K562 (cell line): ENCODE data around the gene AVPI1. TPM values are rescaled to one million over a fixed set of nuclear protein-coding genes. Genes with fewer than 3 reads are reported as not detected.

Experiments
- BACH1 ChIP-seq: fragments of 200-800 bp; sonication (Bioruptor generic); IDR thresholded peaks from 2 replicates; pipeline ENCODE4 v1.6.1; 2016; ENCODE audit warnings: missing genetic modification characterization, missing compliant biosample characterization
- BMI1 ChIP-seq: fragments of 150-350 bp; IDR thresholded peaks from 2 replicates; pipeline ENCODE4 v1.6.1; 2014; ENCODE audit warnings: low read length
- BRD9 ChIP-seq: fragments of 450-650 bp; IDR thresholded peaks from 2 replicates; pipeline ENCODE4 v1.6.1; 2018; ENCODE audit warnings: low read depth; ENCODE audit not compliant: partially characterized antibody
- FOXJ3 ChIP-seq: sonication (generic); formaldehyde crosslinking; IDR thresholded peaks from 2 replicates; pipeline ENCODE4 v1.4.0; 2020; ENCODE audit warnings: mild to moderate bottlenecking, missing genetic modification reagents
- HDAC1 ChIP-seq, 2 experiments: fragments of 450-650 bp; IDR thresholded peaks; 2 replicates each; pipeline ENCODE4 v1.6.1; 2016 to 2017; ENCODE audit warnings: inconsistent platforms in 1 of 2, mild to moderate bottlenecking in 1 of 2, moderate library complexity in 1 of 2
- KDM2B ChIP-seq: fragments of 250-450 bp; sonication (Bioruptor Pico); IDR thresholded peaks from 2 replicates; pipeline ENCODE4 v1.8.0; 2021; ENCODE audit warnings: mild to moderate bottlenecking, moderate library complexity
- KHSRP ChIP-seq: fragments of 450-650 bp; IDR thresholded peaks from 2 replicates; pipeline ENCODE4 v1.6.1; 2017
- NCOR1 ChIP-seq: fragments of 450-650 bp; IDR thresholded peaks from 2 replicates; pipeline ENCODE4 v1.6.1; 2016; ENCODE audit warnings: mild to moderate bottlenecking, moderate library complexity
- NUFIP1 ChIP-seq: fragments of 450-650 bp; IDR thresholded peaks from 2 replicates; pipeline ENCODE4 v1.6.1; 2018; ENCODE audit not compliant: partially characterized antibody
- RBM22 ChIP-seq: fragments of 200-400 bp; formaldehyde crosslinking; IDR thresholded peaks from 2 replicates; pipeline ENCODE4 v1.6.1; 2018; ENCODE audit warnings: low read length, low read depth; ENCODE audit not compliant: poor library complexity, severe bottlenecking
- RCOR1 ChIP-seq, 2 experiments: IDR thresholded peaks; 2 replicates each; pipeline ENCODE4 v1.6.1; 2012; ENCODE audit warnings: low read depth in 2 of 2, low read length in 2 of 2, borderline replicate concordance in 1 of 2, improper control_type of control experiment in 1 of 2
- RFX7 ChIP-seq: fragments of 250-450 bp; sonication (Bioruptor Pico); IDR thresholded peaks from 2 replicates; pipeline ENCODE4 v1.5.1; 2021; ENCODE audit warnings: mild to moderate bottlenecking
- SIRT6 ChIP-seq: IDR thresholded peaks from one replicate; pipeline ENCODE4 v1.6.1; 2012; ENCODE audit warnings: low read depth, mild to moderate bottlenecking, control low read depth, inconsistent platforms, low read length, moderate library complexity
- SMARCC2 ChIP-seq: fragments of 450-650 bp; IDR thresholded peaks from 2 replicates; pipeline ENCODE4 v1.6.1; 2017; ENCODE audit warnings: antibody characterized with exemption, moderate library complexity, mild to moderate bottlenecking, low read depth
- SOX6 ChIP-seq: fragments of 450-650 bp; IDR thresholded peaks from 2 replicates; pipeline ENCODE4 v1.6.1; 2014; ENCODE audit warnings: mild to moderate bottlenecking
- TEAD2 ChIP-seq: fragments of 450-650 bp; IDR thresholded peaks from 2 replicates; pipeline ENCODE4 v1.6.1; 2016; ENCODE audit warnings: missing genetic modification characterization, control low read depth, missing compliant biosample characterization
- VEZF1 ChIP-seq: fragments of 200-800 bp; sonication (Bioruptor generic); IDR thresholded peaks from 2 replicates; pipeline ENCODE4 v1.6.1; 2017; ENCODE audit warnings: missing genetic modification characterization, missing compliant biosample characterization
- ZBTB2 ChIP-seq: fragments of 450-650 bp; IDR thresholded peaks from 2 replicates; pipeline ENCODE4 v1.6.1; 2016; ENCODE audit warnings: antibody characterized with exemption
- ZNF3 ChIP-seq: fragments of 250-450 bp; sonication (Bioruptor Pico); IDR thresholded peaks from 2 replicates; pipeline ENCODE4 v1.5.0; 2021; ENCODE audit warnings: mild to moderate bottlenecking, moderate library complexity
- ZNF384 ChIP-seq: IDR thresholded peaks from 2 replicates; pipeline ENCODE4 v1.6.1; 2012; ENCODE audit warnings: low read depth, low read length, improper control_type of control experiment
- ZNF644 ChIP-seq: fragments of 200-800 bp; sonication (Bioruptor generic); IDR thresholded peaks from 2 replicates; pipeline ENCODE4 v1.6.1; 2016; ENCODE audit warnings: low read depth, missing genetic modification characterization, missing compliant biosample characterization
- ZNF766 ChIP-seq: fragments of 200-800 bp; sonication (Bioruptor generic); conservative IDR thresholded peaks from 2 replicates; pipeline ENCODE4 v1.6.1; 2016; ENCODE audit warnings: missing genetic modification characterization, missing compliant biosample characterization
- polyA plus RNA-seq, 8 experiments: library from polyadenylated mRNA; depleted of rRNA in 4 of 8; stranded (reverse) in 5 of 8; unstranded in 3 of 8; fragments of >200 nt; fragmentation: Nextera tagmentation in 2 of 8; fragmentation: Illumina TruSeq in 1 of 8; extraction: Ambion mirVana in 2 of 8; extraction: Trizol in 1 of 8; gene quantifications; 2 replicates each; pipeline versions ENCODE4 v1.2.1 to v1.2.3, GENCODE V29; 2011 to 2014; ENCODE audit warnings: inconsistent platforms in 1 of 8, missing spikeins in 1 of 8
- total RNA-seq, 7 experiments: library from RNA; depleted of rRNA in 6 of 7; stranded (reverse); fragments of >200 nt in 6 of 7; fragmentation: Illumina TruSeq in 2 of 7; extraction: Trizol in 2 of 7; gene quantifications; 2 replicates each; pipeline versions ENCODE4 v1.2.1 to v1.2.3, GENCODE V29; 2011 to 2021; ENCODE audit warnings: low replicate concordance in 1 of 7
- TF ChIP-seq, protein P1 (sequence below): fragments of 450-650 bp; IDR thresholded peaks from 2 replicates; pipeline ENCODE4 v1.6.1; 2014; ENCODE audit warnings: low read depth, mild to moderate bottlenecking, moderate library complexity, borderline replicate concordance

Gene AVPI1
- total and polyA plus RNA-seq, 9 of the 15 experiments (the other 6 are each of a cell fraction or from before 2014, with no cell fraction given) = 0.90 to 10.4 (median 7.4) TPM

- TF ChIP-seq SIRT6 (no peak), BACH1 (no peak; the same call in 1 of the 2 replicates), BRD9 (no peak), TEAD2 (tag) (no peak), ZNF766 (CRISPR knock-in tag) (no peak), KHSRP (no peak), ZBTB2 (no peak), BMI1 (no peak), RFX7 (no peak), HDAC1 (IDR thresholded peaks at IDR 0.05) (peak in 1 of 2 experiments; percentile 33; a peak in 1 of 4 replicates), SOX6 (peak; percentile 23; the same call in 1 of the 2 replicates), FOXJ3 (CRISPR knock-in tag) (no peak), NCOR1 (peak; percentile 63), ZNF384 (no peak), ZNF3 (CRISPR knock-in tag) (no peak), RCOR1 (IDR thresholded peaks at IDR 0.05; ENCODE audit: borderline replicate concordance in 1 of 2, low read depth in 2 of 2, low read length in 2 of 2) (no peak; a peak in 1 of 4 replicates), RBM22 (no peak), KDM2B (CRISPR knock-in tag) (no peak), VEZF1 (CRISPR knock-in tag) (no peak; the same call in 1 of the 2 replicates), SMARCC2 (peak; percentile 62; the same call in 1 of the 2 replicates), NUFIP1 (no peak), ZNF644 (tag) (no peak)
- TF ChIP-seq, protein P1, sequence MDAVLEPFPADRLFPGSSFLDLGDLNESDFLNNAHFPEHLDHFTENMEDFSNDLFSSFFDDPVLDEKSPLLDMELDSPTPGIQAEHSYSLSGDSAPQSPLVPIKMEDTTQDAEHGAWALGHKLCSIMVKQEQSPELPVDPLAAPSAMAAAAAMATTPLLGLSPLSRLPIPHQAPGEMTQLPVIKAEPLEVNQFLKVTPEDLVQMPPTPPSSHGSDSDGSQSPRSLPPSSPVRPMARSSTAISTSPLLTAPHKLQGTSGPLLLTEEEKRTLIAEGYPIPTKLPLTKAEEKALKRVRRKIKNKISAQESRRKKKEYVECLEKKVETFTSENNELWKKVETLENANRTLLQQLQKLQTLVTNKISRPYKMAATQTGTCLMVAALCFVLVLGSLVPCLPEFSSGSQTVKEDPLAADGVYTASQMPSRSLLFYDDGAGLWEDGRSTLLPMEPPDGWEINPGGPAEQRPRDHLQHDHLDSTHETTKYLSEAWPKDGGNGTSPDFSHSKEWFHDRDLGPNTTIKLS = no peak
Observed at GRCh38 chr10:97648562-97649404, 38.3 kb downstream of the AVPI1 start (continued).
